Testis (tissue), 3 donors: Measurements from ENCODE around the gene AOC2. TPM values are rescaled to one million over a fixed set of nuclear protein-coding genes. Genes with fewer than 3 reads are reported as not detected.

Source experiments
- DNase-seq: peaks from one replicate; pipeline ENCODE4 v3.0.0-alpha.2; 2019
- H3K27ac ChIP-seq, 2 donors: fragments of 200-600 bp; sonication (generic); one replicate each; pipeline ENCODE4 v1.5.1; 2019
- H3K27me3 ChIP-seq: fragments of 200-600 bp; sonication (generic); one replicate; pipeline ENCODE4 v1.5.1; 2019
- H3K36me3 ChIP-seq: fragments of 200-600 bp; sonication (generic); one replicate; pipeline ENCODE4 v1.5.1; 2017; ENCODE audit warnings: low read depth; ENCODE audit errors: missing control alignments
- H3K4me1 ChIP-seq: fragments of 200-600 bp; sonication (generic); one replicate; pipeline ENCODE4 v1.5.1; 2019
- H3K4me3 ChIP-seq, 2 donors: fragments of 200-600 bp; sonication (generic); one replicate each; pipeline ENCODE4 v1.5.1; 2017 to 2019
- H3K9me3 ChIP-seq: fragments of 200-600 bp; sonication (generic); one replicate; pipeline ENCODE4 v1.5.1; 2017
- CTCF ChIP-seq, 3 experiments: fragments of 450-650 bp in 2 of 3; fragments of 200-600 bp in 1 of 3; sonication (generic) in 1 of 3; IDR thresholded peaks; one replicate each; pipeline ENCODE4 v1.5.1; 2016 to 2019; ENCODE audit warnings: antibody characterized with exemption in 3 of 3, mild to moderate bottlenecking in 2 of 3, moderate library complexity in 1 of 3
- POLR2A ChIP-seq: fragments of 450-650 bp; IDR thresholded peaks from one replicate; pipeline ENCODE4 v1.6.1; 2017; ENCODE audit warnings: antibody characterized with exemption, mild to moderate bottlenecking, moderate library complexity
- WGBS, 2 donors: methylation state at CpG; one replicate each; pipeline ENCODE4 v1.1.5; 2018; 5-methylcytosine and 5-hydroxymethylcytosine counted together
- intact Hi-C: fragments of 100-400 bp; cut with DNase I; formaldehyde crosslinking; loops from one replicate; pipeline ENCODE4 v1.15.1; 2023; ENCODE audit warnings: low total_unique reads
- polyA plus RNA-seq: library from polyadenylated mRNA; stranded (reverse); fragments of 350-450 nt; fragmentation: Illumina TruSeq; extraction: RNeasy Lipid Tissue Mini Kit (QIAGEN cat#74804); gene quantifications from one replicate; pipeline ENCODE4 v1.2.3, GENCODE V29; 2014; ENCODE audit warnings: low read depth, low replicate concordance; ENCODE audit not compliant: insufficient read depth
- total RNA-seq, 2 donors: library from RNA; depleted of rRNA; stranded (reverse); fragments of >200 nt; gene quantifications; one replicate each; pipeline ENCODE4 v1.2.3, GENCODE V29; 2016

AOC2 gene
- total and polyA plus RNA-seq, 3 donors from 2014 or later: 5.7 to 14.6 (median 10.3) TPM

DNA sequence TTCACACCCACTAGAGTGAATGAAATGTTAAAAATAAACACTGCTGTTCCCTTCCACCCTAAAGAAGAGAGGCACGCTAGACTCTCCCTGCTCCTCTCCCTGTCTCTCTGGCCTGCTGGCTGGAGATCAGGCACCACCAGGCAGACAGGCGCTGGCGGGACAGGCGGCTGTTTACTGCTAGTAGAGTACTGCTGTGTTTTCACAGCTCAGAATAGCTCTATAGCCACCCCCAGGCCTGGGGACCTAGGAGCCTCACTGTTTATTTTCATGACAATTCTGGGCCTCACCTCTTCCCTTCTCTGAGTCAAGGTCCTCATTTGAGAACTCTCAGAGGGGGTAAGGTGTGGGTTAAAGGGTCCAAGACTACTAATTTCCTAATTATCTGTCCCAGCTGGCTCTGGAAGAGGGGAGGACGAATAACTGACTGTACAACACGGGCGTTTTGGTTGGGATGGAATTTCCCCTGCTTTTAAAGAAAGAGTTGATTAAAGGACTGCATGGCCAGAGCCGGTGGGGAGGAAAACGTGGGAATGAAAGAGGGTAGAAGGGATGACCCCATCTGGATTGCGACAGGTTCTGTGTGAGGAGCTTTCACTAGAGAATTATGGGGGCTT, 47.3 kb downstream of the AOC2 start:
- Histone ChIP-seq H3K4me1 (peaks cover 4% of the 10 kb centered on the region), H3K27ac (peak overlapping the region; percentile 82), H3K27me3 (no peaks in the 10 kb centered on the region), H3K36me3 (no peaks in the 10 kb centered on the region), H3K4me3 (no peak overlapping the region), H3K9me3 (no peaks in the 10 kb centered on the region)
- intact Hi-C loops: no loop called here
- TF ChIP-seq CTCF (IDR thresholded peaks at IDR 0.05) (no peak), POLR2A (no peak)
- WGBS, 2 donors: 51 to 55% methylated on average over 10 of the region's 10 CpGs
- peak; percentile 65 for DNase-seq

- H3K4me1 ChIP-seq: peaks cover 4% of the 10 kb centered on the region
- no peak overlapping the region for H3K4me3 ChIP-seq
- 49 to 50% methylated on average over 4 of the region's 4 CpGs for WGBS, 2 donors
- H3K9me3 ChIP-seq: no peaks in the 10 kb centered on the region
- H3K27ac ChIP-seq: no peak overlapping the region
- no peaks in the 10 kb centered on the region for H3K36me3 ChIP-seq
- TF ChIP-seq POLR2A: no peak
- TF ChIP-seq CTCF (IDR thresholded peaks at IDR 0.05): no peak
- no peak for DNase-seq
- no peaks in the 10 kb centered on the region for H3K27me3 ChIP-seq
- intact Hi-C loops: no loop called here
Measured at GRCh38 chr17:42893359-42893758, 49.0 kb downstream of the AOC2 start.

- Histone ChIP-seq H3K4me1 (peaks cover 4% of the 10 kb centered on the region), H3K36me3 (no peaks in the 10 kb centered on the region), H3K4me3 (no peak overlapping the region), H3K9me3 (no peaks in the 10 kb centered on the region), H3K27me3 (no peaks in the 10 kb centered on the region), H3K27ac (no peak overlapping the region)
- TF ChIP-seq POLR2A: no peak
- no peak for TF ChIP-seq CTCF (IDR thresholded peaks at IDR 0.05)
- WGBS, 2 donors: 82 to 86% methylated on average over 12 of the region's 12 CpGs
- DNase-seq: no peak
- intact Hi-C loops: no loop called here
Measured at GRCh38 chr17:42894283-42895184, 50.2 kb downstream of the AOC2 start.

GRCh38 chr17:42895185-42895555, 50.8 kb downstream of the AOC2 start:
- Histone ChIP-seq H3K9me3 (no peaks in the 10 kb centered on the region), H3K4me1 (peaks cover 4% of the 10 kb centered on the region), H3K36me3 (no peaks in the 10 kb centered on the region), H3K27me3 (no peaks in the 10 kb centered on the region), H3K4me3 (no peak overlapping the region), H3K27ac (no peak overlapping the region)
- intact Hi-C loops: no loop called here
- peak; percentile 47 for DNase-seq
- TF ChIP-seq CTCF (IDR thresholded peaks at IDR 0.05): no peak
- no peak for TF ChIP-seq POLR2A
- 15 to 40% methylated on average over 2 of the region's 2 CpGs for whole genome bisulfite sequencing, 2 donors
